Common myeloid progenitor, CD34-positive (primary cell): ENCODE data around the gene COL6A6.

Source experiments
- CTCF ChIA-PET: fragments of 350-600 bp; sonication (Branson Sonifier 250); formaldehyde crosslinking; loops from one replicate; lab custom pipeline; 2021; ENCODE audit warnings: antibody characterized with exemption; lab: Charles Lee
- POLR2A ChIA-PET: fragments of 350-600 bp; sonication (Branson Sonifier 250); formaldehyde crosslinking; loops from one replicate; lab custom pipeline; 2021; ENCODE audit warnings: antibody characterized with exemption; lab: Charles Lee
- DNase-seq, 3 donors: peaks; one replicate each; pipeline versions ENCODE4 v3.0.0 to v3.0.0-alpha.2; 2013
- H3K27ac ChIP-seq, 2 experiments: 1 replicate in 1 of 2; 2 replicates in 1 of 2; pipeline ENCODE4 v1.7.0; 2013; ENCODE audit warnings: inconsistent platforms in 2 of 2, low read length in 2 of 2, mild to moderate bottlenecking in 2 of 2, low read depth in 1 of 2, moderate library complexity in 1 of 2; ENCODE audit not compliant: severe bottlenecking in 2 of 2, insufficient read depth in 1 of 2, poor library complexity in 1 of 2
- H3K27me3 ChIP-seq, 5 experiments: replicated peaks in 2 of 5; 1 replicate in 3 of 5; 2 replicates in 2 of 5; pipeline versions ENCODE4 v1.6.1 to v1.7.0; 2013; ENCODE audit warnings: low read length in 4 of 5, mild to moderate bottlenecking in 2 of 5, moderate library complexity in 2 of 5, inconsistent platforms in 1 of 5; ENCODE audit not compliant: insufficient read depth in 5 of 5, control insufficient read depth in 4 of 5
- H3K36me3 ChIP-seq, 4 experiments: 1 replicate in 2 of 4; 2 replicates in 2 of 4; pipeline versions ENCODE4 v1.6.1 to v1.7.0; 2013; ENCODE audit warnings: low read length in 3 of 4, control low read depth in 1 of 4, mild to moderate bottlenecking in 1 of 4; ENCODE audit not compliant: control insufficient read depth in 4 of 4, insufficient read depth in 4 of 4
- H3K4me1 ChIP-seq, 4 experiments: 1 replicate in 3 of 4; 2 replicates in 1 of 4; pipeline versions ENCODE4 v1.6.1 to v1.7.1; 2013; ENCODE audit warnings: low read length in 3 of 4, mild to moderate bottlenecking in 3 of 4, control low read depth in 1 of 4, inconsistent platforms in 1 of 4, moderate library complexity in 1 of 4; ENCODE audit not compliant: control insufficient read depth in 4 of 4, insufficient read depth in 4 of 4; ENCODE audit errors: control extremely low read depth in 1 of 4
- H3K4me3 ChIP-seq, 7 experiments: 1 replicate in 4 of 7; 2 replicates in 3 of 7; pipeline versions ENCODE4 v1.5.1 to v1.7.0; 2013; ENCODE audit warnings: mild to moderate bottlenecking in 7 of 7, low read length in 6 of 7, moderate library complexity in 6 of 7, inconsistent platforms in 2 of 7, low read depth in 2 of 7, control low read depth in 1 of 7; ENCODE audit not compliant: insufficient read depth in 4 of 7, control insufficient read depth in 1 of 7; ENCODE audit errors: extremely low read depth in 1 of 7
- H3K9me3 ChIP-seq, 5 experiments: 1 replicate in 4 of 5; 2 replicates in 1 of 5; pipeline versions ENCODE4 v1.6.1 to v1.7.1; 2013; ENCODE audit warnings: low read length in 4 of 5, mild to moderate bottlenecking in 2 of 5, inconsistent platforms in 1 of 5, low read depth in 1 of 5, moderate library complexity in 1 of 5; ENCODE audit not compliant: control insufficient read depth in 4 of 5, insufficient read depth in 2 of 5; ENCODE audit errors: control extremely low read depth in 1 of 5
- WGBS: methylation state at CpG from one replicate; pipeline ENCODE4 v1.1.5; 2013; ENCODE audit not compliant: insufficient coverage; 5-methylcytosine and 5-hydroxymethylcytosine counted together

COL6A6 gene

DNA sequence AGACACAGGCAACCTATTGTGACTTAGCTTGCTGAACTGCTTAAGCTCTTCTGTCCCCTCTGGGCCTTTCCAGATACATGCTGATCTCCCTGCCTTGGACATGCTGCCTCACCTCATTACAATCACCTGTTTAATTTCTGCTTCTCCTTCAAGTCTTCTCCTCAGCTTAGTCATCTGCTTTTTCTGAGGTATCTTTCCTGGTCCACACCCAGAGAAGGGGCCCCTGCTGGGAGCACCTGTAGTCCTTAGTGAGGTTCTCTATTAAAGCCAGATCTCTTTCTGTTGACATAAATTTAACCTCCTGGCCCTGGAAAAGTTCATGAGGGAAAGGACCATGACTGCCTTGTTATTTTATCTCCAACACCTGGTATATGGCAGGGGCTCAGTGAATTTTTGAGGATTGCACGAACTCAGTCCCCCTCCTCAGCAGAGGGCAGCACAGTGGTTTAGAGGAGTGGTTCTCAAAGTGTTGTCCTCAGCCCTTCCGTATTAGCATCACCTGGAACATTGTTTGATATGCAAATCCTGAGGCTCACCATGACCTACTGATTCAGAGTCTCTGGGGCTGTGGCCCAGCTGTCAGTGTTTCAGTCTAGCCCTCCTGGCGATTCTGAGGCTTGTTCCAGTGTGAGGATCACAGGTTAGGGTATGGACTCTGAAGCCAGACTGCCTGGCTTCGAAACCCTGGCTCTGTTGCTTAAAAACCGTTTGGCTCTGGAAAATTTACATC is 12.7 kb downstream of the COL6A6 start:
- CTCF ChIA-PET, result no interaction called here
- Histone ChIP-seq H3K27me3 (peaks cover 0 to 11% (median 5%) of the 10 kb centered on the region in 5 experiments), H3K4me3 (no peak overlapping the region), H3K9me3 (no peaks in the 10 kb centered on the region), H3K27ac (no peak overlapping the region), H3K36me3 (no peaks in the 10 kb centered on the region), H3K4me1 (no peaks in the 10 kb centered on the region)
- POLR2A ChIA-PET, result no interaction called here
- 96% methylated on average over 3 of the region's 5 CpGs for WGBS
- DNase-seq, result no peak

DNA sequence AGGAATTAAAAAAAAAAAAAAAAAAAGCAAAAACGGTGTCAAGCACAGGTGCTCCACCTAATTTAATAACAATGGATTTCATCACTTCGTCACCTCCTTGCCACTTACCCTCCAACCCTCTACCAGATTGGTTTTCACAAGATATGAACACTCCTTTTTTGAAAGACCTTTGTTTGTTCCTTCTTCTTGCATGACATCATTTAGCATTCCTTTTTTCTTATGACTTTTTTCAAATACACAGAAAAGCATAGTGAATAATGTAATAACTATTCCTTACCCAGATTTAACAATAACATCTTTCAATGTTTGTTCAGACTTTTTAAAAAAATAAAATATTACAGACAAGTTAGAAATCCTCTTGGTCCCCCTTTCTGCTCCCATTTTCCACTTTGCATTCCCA is 16.3 kb downstream of the COL6A6 start:
- H3K4me3 ChIP-seq, result no peak overlapping the region
- DNase-seq, result no peak
- no peak overlapping the region for H3K27ac ChIP-seq
- no peaks in the 10 kb centered on the region for H3K36me3 ChIP-seq
- WGBS, result 100% methylated on average over 1 of the region's 2 CpGs
- CTCF ChIA-PET, result no interaction called here
- no peaks in the 10 kb centered on the region for H3K9me3 ChIP-seq
- H3K4me1 ChIP-seq, result no peaks in the 10 kb centered on the region
- POLR2A ChIA-PET, result no interaction called here
- H3K27me3 ChIP-seq, result peaks cover 0 to 7% (median 1%) of the 10 kb centered on the region in 5 experiments

DNA sequence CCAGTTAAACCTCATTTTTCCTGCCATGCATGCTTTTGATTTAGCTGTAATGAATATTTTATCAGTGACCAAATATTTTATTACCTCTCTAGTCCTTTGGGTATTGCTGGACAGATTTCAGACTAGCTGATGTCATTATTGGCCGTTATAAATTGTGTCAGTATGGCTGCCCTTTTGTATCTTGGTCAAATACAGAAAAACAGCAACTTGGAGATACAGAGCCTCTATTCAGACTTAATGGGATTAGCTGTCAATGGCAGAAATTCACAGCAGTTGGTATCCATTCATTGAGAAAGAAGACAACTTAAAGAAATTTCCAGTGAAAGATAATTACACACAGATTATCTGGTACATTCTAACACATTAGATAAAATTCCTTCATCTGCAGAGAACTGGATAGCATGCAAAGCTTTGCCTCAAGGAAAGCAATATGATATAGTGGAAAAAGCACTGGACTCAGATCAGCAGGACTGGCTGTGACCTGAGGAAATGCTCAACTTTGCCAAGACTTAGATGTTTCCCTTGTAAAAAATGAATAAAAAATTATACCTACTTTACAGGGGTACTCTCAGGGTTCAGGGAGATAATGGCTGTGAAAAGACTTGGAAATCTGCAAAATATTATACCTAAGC is 20.8 kb downstream of the COL6A6 start:
- Histone ChIP-seq H3K4me1 (no peaks in the 10 kb centered on the region), H3K9me3 (no peaks in the 10 kb centered on the region), H3K27me3 (peaks cover 0 to 2% (median under 1%) of the 10 kb centered on the region in 5 experiments), H3K4me3 (no peak overlapping the region), H3K27ac (no peak overlapping the region), H3K36me3 (no peaks in the 10 kb centered on the region)
- DNase-seq, result no peak
- POLR2A ChIA-PET, result no interaction called here
- 100% methylated on average over 1 of the region's 1 CpG for WGBS
- CTCF ChIA-PET, result interaction anchor here (1.2 to 2.7 kb wide), 5 partner anchors 11 to 264 kb away, joined by 3 to 10 read pairs (median 6); no protein-coding TSS in a partner anchor

GRCh38 chr3:130539005-130539404 is 22.0 kb downstream of the COL6A6 start:
- Histone ChIP-seq H3K27me3 (peaks cover 0 to 2% (median 0%) of the 10 kb centered on the region in 5 experiments), H3K4me1 (peaks cover 0 to 3% (median 0%) of the 10 kb centered on the region in 4 experiments), H3K4me3 (no peak overlapping the region), H3K9me3 (no peaks in the 10 kb centered on the region), H3K27ac (no peak overlapping the region), H3K36me3 (no peaks in the 10 kb centered on the region)
- ChIA-PET POLR2A (interaction anchor here (0.6 kb wide), 1 partner anchor 310 kb away, joined by 3 read pairs; no protein-coding TSS in a partner anchor), CTCF (interaction anchor here (0.5 to 2.7 kb wide), 7 partner anchors 9 to 265 kb away, joined by 3 to 10 read pairs (median 3); no protein-coding TSS in a partner anchor)
- DNase-seq, result peak; percentile 65 to 73 (median 72)
- WGBS, result 65% methylated on average over 5 of the region's 6 CpGs

DNA sequence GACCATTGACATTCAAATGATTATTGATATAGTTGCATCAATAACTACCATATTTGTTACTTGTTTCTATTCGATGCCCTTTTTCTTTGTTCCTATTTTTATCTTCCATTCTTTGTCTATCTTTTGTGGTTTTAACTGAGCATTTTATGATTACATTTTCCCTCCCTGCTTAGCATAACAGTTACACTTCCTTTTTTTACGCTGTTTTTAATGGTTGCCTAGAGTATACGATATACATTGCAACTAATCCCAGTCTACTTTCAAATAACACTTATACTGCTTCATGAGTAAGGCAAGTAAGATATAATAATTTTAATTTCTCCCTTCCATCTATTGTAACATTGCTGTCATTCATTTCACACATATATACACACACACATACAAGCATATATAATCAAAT is 26.3 kb downstream of the COL6A6 start:
- DNase-seq, result peak in 2 of 3 donors; percentile 20 to 37
- Histone ChIP-seq H3K27me3 (no peaks in the 10 kb centered on the region), H3K27ac (no peak overlapping the region), H3K36me3 (no peaks in the 10 kb centered on the region), H3K4me1 (peaks cover 0 to 3% (median 0%) of the 10 kb centered on the region in 4 experiments), H3K4me3 (no peak overlapping the region), H3K9me3 (peaks cover 0 to 4% (median 0%) of the 10 kb centered on the region in 5 experiments)
- CTCF ChIA-PET, result interaction anchor here (0.7 kb wide), 2 partner anchors 32 to 711 kb away, joined by 3 read pairs; no protein-coding TSS in a partner anchor
- WGBS, result no CpG with 5 or more reads among the region's 3 CpGs
- POLR2A ChIA-PET, result no interaction called here

GRCh38 chr3:130546920-130547679 is 30.1 kb downstream of the COL6A6 start:
- peaks cover 0 to 4% (median 1%) of the 10 kb centered on the region in 5 experiments for H3K9me3 ChIP-seq
- ChIA-PET CTCF (no interaction called here), POLR2A (no interaction called here)

More at GRCh38 chr3:130546920-130547679, 30.1 kb downstream of the COL6A6 start:
- WGBS, result 94% methylated on average over 24 of the region's 29 CpGs
- no peak for DNase-seq
- Histone ChIP-seq H3K36me3 (no peaks in the 10 kb centered on the region), H3K4me1 (peaks cover 0 to 3% (median 0%) of the 10 kb centered on the region in 4 experiments), H3K27me3 (no peaks in the 10 kb centered on the region), H3K4me3 (no peak overlapping the region), H3K27ac (no peak overlapping the region)
